ENCODE measurements around the gene ADORA1.

ADORA1 gene

DNA sequence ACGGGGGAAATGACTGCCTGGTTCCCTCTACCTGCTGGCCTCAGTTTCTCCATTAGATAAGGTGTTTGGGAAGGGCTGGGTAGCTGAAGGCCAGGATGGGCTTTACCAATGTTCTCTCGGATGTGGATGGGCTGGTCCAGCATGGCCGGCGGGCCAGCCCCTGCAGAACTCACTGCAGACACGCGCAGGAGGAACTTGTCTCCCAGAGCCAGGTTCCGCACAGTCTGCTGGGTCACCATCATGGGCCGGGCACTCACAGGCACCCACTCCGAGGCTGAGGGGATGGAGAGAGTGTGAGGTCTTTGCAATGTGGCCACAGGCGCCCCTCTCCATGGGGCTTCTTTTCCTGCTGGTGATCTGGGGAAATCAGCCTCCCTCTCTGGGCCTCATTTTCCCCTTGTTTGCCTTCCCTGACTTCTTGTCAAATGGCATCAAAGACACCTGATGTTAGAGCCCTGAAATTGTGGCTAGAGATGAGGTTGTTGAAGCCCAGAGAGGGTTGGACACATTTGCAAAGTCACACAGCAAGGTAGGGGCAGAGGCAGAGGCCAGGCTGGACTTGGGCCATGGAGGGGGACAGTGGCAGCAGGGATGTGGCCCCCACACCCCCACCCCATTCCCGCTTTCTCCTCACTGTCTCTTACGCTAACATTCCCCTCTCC, 46.9 kb downstream of the ADORA1 start:
- DNase-seq (ENCODE audit: low read depth) = no peak

DNA sequence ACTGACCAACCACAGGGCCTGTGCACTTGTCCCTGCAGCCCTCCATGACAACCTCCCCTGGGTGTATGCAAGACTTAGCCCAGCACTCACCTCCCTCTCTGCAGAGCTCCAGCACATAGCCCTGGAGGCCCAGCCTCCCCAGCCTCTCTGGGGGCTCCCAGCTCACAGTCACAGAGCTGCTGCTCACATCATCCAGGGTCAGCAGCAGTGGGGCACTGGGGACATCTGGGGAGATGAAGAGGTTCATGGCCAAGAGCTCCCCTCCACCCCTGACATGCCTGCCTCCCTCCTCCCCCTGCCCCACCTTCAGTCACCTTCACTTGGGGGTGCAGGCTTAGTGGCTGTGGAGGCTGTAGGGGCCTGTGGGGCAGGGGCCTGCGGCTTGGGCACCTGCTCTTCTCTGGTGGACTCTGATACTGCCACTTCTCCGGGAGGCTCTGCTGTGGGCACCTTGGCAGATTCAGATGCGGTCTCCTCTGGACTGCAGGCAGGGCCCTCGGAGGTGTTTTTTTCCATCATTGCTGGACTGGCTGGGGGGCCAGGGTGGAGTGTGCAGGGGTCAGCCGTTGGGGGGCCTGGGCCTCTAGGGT, 47.8 kb downstream of the ADORA1 start, which contains the start of gene MYBPH:
Gene MYBPH (minus strand): TSS at position 590 of the 590 bp plus-strand sequence. CDS start 71 bp downstream, at position 519.
- no peak for DNase-seq (ENCODE audit: low read depth)

DNA sequence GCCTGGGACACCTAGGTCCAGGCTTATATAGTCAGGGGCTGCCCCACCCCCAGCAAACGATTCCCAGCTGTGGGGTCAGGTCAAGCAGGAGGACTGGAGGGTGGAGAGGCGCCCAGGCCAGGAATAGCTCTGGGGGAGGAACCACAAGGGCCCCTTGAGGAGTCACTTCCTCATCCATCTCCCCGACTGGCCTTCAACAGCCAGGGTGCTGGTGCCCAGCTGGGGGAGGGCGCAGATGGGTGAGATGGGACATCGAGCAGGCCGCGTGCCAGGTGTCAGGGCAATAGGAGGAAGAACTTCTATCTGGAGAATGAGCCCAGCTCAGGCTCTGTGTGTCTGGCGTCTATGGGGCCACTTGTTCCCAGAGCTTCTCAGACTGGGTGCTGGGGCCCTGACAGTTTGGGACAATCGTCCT, 48.3 kb downstream of the ADORA1 start:
- DNase-seq (ENCODE audit: low read depth) = no peak

DNA sequence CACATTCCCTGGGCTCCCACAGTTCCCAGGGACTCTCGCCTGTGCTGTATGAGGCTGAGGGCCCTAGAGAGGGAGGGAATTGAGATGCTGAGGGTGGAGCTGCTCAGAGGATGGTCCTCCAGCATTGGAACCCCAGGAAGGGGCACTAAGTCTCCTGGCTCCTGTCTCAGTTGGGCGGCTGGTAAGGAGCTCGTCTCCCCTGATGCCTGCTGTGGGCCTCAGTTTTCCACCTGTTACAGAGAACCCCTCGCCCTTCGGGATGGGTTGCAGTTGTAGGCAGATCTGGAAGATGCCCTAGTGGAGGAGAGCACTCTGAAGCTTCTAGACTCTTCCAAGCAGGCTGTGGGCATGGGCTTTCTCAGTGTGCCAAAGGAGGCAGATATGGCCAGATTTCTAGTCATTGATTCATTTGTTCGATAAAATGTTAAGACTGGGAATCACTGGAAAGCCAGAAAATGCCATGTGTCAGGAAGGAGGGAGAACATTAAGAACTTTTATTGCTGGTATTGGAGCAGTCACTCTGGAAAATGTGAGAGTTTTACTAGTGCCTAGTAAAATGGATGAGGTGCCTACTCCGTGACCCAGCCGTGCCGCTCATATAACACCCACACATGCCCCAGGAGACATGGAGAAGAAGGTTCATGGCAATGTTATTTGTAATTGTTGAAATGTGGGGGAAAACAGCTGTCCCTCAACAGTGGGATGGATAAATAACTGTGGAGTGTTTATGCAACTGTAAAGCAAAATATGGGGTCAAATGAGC, 48.9 kb downstream of the ADORA1 start:
- no peak for DNase-seq (ENCODE audit: low read depth)

DNA sequence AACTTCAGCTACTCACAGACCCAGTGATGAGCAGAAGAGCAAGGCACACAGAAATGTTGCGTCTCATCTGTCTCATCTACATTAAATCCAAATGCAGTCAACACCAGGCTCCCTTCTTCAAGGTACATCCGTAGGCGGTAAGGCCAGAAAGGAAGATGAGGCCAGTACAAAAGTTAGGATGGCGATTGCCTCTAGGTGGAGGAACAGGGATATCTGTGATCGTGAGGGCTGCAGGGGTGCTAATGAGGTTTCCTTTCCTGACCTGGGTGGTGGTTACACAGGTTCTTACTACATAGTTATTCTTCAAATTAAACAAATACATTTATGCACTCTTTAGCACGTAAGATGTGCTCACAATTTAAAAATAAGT, 49.5 kb downstream of the ADORA1 start:
- no peak for DNase-seq (ENCODE audit: low read depth)

DNA sequence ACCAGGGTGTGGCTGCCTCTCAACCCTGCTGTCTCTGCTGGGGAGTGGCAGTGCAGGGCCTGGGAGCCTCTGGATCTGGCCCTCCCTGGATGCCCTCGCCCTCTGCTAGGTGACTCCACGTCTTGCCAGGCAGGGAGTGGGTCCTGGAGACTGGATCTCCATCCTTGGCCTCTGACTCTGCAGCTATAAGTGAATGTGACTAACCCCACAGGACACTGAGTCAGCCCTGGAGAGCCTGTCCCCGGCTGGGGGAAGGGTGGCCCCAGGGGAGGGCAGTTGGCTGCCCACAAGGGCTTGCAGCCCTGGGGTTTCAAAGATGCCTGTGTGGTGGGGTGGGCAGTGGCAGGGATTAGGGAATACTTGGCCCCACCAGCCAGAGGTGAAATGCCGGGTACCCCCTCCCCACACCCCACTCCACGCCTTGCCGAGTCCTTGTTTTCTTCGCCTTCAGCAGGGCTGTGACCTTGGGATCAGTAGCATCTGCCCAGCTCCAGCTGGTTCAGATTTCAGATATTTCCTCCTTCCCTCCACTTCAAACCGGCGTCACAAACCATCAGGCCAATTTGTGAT, 50.0 kb downstream of the ADORA1 start:
- no peak for DNase-seq (ENCODE audit: low read depth)

DNA sequence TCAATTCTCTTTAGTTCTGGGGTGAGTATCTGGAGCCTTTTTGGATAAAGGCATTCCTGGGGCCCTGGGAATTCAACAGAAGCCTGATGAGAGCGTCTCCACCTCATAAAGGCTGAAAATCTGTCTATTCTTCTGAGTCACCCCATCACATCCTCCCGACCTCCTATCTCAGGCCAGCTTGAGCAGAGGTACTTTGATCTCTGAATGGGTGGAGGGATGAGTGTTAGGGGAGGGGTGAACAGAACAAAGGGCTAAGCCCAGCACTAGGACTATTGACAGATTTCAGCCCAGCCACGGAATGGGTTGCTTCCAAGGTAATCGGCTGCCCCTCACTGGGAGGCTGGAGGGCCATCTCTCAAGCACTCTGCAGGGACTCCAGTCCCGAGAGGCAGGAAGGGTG, 50.6 kb downstream of the ADORA1 start:
- no peak for DNase-seq (ENCODE audit: low read depth)

DNA sequence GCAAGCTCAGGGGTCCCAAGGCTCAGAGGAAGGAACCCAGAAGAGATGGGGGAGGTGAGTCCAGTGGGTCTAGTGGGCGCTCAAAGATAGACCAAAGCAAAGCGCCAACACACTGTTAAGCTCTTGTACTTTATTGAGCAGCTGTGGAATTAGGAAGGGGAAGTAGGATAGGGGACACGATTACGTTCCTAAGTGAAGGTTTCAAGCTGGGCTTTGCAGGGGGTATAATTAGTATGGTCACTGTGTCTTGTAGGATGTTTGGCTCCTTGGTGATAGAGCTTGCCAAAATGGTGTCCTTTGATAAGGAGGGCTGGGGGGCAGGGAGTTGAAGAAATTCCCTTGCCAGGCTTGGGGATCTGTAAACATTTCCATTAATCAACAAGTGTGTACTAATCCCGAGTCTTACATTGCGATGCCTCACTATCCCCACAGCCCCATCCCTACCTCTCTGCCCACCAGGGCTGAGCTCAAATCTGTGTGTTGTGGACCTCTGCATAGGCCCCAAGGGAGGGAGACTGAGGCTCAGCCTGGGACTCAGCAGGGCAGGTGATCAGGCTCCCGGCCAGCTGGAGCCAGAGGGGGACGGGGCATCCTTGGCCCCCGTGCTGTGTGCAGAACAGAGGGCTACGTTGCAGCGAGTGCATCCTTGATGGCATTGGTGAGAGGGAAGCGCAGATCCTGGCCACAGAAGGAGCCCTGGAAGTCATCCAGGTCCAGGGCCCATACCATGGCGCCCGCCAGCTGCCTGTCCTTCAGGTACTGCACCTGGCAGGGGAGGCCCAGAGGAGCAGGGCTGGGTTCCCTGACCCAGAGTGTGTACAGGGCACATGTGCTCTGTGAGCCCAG, 51.5 kb downstream of the ADORA1 start:
- DNase-seq (ENCODE audit: low read depth) = no peak

DNA sequence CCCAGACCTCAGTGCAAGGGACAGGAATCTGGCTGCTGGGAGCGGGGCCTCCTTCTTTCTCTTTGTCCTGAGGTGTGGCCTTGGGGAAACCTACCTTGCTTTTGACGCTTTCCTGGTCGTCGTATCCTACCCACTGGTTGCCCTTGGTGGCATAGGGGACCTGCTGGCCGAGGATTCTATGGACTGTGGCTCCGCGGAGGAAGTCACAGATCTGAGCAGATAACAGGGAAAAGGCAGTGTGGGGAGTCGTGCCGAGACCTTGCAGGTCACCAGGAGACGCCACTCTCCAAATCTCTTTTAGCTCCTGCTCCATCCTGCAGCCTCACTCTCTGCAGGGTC, 52.1 kb downstream of the ADORA1 start:
- DNase-seq (ENCODE audit: low read depth) = no peak

DNA sequence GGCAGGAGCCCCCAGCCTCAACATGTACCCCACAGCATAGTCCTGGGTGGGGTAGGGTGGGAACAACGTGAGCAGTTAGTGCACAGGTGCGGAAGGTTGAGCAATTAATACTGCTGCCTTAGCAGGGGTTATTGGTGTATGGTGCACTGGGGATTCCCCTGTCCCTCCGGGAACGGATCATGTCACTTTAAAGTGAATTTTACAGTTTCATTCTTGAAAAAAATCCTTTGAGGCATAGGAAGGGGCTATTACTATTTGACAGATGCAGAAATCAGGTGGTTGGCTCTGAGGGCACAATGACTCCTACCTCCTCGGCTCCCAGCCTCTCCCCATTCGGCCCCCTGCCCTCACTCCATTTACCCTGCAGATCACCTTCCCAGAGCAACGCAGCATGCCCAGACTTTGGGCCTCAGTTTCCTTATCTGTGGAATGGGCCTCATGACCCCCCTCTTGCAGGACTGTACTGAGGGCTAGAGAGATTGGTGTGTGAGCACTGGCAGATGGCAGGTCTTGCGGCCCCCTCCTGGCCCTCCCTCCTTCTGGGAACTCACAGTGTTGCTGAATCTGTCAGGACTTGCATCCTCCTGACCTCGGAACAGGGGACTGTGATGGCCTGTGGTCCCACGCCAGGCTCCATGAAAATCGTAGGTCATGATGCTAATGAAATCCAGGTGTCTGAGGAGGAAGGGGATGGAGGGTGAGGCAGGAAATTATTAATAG, 53.2 kb downstream of the ADORA1 start:
- no peak for DNase-seq (ENCODE audit: low read depth)

DNA sequence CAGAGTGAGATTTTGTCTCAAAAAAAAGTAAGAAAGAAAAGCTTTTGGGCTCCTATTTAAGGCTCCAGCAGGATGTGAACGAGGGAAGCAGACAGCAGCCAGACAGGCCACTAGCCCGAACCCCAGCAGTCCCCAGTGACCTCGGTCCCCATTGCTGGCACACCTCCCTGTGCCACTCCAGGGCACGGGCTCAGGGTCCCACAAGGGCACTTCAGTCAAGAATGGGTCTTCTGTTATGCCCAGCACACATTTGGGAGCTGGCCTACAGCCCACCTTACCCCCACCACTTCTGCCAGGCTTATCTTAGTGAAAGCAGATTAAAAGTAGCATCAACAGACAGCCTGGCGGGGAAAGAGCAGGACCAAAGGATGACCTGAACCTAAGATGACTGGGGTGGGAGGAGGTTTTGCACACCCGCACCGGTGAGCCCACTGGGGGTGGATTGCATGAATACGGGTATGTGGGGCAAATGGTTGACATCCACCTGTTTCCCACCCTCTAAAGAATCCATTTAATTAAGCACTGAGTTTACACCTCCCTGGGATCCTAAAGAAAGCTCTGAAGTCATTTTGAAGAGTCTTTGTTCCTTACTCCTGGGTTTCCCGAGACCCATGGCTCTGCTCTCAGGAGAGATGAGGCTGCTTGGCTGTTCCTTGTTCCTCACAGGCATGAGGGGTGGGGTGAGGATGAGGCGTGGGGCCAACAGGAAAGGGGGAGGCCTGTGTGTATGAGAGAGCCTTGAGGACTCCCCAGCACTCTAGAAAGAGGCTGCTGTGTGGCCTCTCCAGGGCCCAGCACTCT, 54.3 kb downstream of the ADORA1 start:
- no peak for DNase-seq (ENCODE audit: low read depth)

DNA sequence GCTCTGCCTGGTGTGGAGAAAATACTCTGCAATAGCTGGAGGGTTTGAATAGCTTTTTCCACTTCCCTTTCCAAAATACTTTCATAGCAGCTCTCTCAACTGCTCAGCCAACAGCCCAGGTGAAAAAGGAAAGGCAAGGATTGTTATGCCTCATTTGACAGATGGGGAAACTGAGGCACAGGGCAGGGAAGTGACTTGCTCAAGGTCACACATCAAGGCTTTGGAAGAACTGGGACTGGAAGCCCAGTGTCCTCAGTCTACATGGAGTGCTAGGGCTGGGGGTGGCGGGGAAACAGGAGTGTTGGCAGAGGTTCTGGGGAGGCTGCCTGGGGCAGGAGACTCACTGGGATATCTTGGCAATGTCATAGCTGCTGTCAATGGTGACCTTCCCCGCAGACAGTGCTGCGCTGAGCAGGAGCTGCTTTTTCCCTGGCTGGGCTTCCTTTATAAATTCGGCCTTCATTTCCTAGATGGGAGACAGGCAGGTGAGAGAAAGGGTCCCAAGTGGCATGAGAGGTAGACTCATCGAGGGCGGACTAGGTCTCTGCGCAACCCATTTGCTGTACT, 54.9 kb downstream of the ADORA1 start:
- DNase-seq (ENCODE audit: low read depth) = no peak

DNA sequence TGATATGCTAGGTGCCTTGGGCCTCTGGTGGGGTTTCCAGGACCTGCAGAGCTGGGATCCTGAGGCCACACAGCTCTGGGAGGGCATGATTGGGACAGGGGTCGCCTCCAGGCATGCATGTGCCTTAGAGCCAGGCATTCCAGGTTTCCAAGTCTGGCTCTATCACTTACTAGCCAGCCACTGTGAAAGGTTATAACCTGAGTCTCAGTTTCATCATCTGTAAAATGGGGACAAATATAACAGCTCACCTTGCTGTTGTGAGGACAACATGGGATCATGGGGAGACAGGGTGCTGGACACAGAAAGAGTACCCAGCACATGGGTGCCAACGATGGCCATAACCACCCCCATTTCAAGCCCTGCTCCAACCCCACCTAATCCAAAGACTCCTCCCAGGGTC, 56.3 kb downstream of the ADORA1 start:
- DNase-seq (ENCODE audit: low read depth) = no peak

DNA sequence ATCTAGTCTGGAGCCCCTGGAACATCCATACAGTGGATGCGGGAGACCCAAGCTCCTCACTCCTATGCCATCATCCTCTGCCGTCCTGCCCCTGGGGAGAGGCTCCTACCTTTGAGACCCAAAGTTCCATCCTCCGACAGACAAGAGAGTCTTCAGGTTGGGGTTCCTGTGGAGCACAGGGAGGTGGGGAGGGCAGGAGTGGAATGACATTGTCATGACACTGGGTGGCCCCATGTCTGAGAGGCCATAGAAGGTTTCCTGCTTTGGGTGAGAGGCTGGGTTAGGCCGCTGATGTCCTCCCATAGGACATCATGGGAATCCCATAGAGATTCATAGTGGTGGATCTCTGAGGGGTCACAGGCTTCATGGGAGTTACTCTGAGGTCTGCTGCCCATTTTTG, 56.9 kb downstream of the ADORA1 start:
- DNase-seq (ENCODE audit: low read depth) = no peak

DNA sequence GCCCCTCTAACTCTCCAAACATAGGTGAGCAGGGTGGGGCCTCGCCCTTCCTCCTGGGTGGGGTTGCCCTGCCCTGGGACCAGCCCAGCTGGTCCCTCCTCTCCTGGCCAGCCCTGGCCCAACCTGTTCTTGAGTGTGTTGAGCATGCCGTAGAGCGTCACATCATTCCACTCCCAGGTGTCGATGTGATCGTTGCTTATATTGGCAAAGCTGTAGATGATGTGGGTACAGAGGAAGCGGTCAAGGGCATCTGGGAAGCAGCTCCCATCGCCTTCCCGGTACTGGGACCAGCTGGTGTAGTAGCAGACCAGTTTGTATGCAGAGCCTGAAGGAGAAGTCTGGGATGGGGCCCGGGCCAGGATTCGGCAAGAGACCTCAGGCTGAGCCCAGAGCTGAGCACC, 57.5 kb downstream of the ADORA1 start:
- no peak for DNase-seq (ENCODE audit: low read depth)

DNA sequence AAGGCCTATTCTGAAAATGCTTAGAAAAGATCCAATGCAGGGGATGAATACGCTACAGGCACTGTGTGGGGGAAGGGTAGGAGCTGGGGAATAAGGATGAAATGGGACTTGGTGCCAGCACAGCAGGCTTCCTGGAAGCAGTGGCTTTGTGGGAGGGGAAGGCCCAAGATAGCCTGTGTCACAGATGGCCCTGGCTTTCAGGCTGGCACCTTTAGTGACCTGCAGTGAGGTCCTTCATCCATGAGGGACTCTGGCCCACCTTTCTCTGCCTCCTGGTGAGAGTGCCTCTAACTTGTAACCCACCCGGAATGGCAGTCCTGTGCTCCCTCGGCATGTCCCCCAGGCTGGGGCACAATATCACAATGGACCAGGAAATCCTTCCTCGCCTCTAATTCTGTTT, 58.1 kb downstream of the ADORA1 start:
- no peak for DNase-seq (ENCODE audit: low read depth)

DNA sequence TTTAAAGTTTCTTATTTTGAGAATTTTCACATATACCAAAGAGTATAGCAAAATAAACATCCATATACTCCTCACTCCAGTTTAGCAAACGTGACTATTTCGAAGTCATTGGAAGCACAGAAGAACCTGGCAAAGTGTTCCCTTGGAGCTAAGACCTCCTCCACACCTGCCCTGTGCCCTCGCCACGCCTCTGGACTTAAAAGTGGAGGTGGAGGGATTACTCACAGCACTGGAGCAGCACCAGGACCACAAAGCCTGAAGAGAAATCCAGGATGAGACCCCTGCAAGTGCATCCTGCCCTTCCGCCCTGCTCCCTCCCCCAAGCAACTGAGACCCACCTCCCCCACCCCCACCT, 58.5 kb downstream of the ADORA1 start:
- DNase-seq (ENCODE audit: low read depth) = no peak

DNA sequence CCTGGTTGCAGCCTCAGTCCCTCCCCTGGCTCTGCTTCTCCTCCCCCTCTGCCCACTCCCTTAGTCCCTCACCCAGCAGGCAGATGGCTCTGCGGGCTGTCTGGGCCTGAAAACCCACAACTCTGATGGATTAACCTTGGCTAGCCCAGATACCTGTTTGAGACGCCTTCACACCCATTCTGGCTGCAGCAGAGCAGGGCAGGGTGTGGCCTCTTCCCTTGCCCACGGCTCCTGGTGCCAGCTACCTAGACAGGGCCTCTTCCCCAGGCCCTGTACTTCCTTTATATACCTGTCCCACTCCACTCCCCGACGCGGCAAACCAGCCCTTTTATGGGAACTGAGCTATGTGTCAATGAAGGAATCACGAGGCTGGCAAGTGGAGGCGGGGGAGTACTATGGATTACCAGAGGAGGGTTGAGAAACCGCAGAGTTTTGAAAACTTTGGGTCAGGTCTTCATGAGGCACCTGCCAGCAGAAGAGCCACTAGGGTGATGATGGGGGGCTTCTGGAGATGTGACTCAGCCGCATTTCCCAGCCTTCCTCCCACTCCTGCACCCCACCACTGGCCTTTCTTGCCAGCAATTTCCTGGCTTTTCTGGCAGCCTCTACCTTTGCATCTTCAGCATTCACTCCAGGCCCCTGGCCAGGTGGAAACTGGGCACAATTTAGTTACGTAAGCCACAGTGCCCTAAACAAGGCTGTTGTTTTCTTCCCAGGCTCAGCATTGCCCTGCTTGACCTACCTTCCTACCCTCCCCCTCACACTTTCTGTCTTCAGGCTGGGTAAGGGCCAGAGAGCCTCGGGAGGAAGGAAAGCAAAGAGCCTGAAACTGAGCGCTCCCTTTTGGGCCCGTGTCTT, 59.1 kb downstream of the ADORA1 start, which contains the start of gene CHI3L1:
Gene CHI3L1 (minus strand): TSS at position 259 of the 858 bp plus-strand sequence. CDS start 81 bp downstream, at position 178.
- DNase-seq (ENCODE audit: low read depth) = no peak

DNA sequence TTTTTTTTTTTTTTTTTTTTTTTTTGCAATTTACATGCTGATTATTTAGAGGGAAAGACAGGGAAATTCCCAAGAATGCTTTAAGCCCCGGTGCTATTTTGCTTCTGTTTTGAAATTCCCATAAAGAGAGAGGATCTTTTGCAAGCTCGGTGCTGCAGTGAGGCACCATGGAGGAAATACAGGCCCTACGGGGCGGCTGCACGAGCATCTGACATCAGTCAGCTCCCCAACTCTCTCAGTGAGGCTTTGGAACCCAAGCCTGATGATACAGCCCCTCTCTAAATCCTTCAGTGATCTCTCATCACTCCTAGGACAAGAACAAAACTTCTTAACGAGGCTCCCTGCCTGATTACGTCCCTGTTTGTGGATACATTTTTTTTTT, 59.8 kb downstream of the ADORA1 start:
- DNase-seq (ENCODE audit: low read depth) = no peak
